NCI-H2227 treated with DMSO at 0.1 percent for 48 hours (cell line): Measurements from ENCODE around the gene CCDC170.

Experiments
- DNase-seq: peaks from one replicate; lab custom pipeline; 2025; lab: John Stamatoyannopoulos, UW

CCDC170 gene

DNA sequence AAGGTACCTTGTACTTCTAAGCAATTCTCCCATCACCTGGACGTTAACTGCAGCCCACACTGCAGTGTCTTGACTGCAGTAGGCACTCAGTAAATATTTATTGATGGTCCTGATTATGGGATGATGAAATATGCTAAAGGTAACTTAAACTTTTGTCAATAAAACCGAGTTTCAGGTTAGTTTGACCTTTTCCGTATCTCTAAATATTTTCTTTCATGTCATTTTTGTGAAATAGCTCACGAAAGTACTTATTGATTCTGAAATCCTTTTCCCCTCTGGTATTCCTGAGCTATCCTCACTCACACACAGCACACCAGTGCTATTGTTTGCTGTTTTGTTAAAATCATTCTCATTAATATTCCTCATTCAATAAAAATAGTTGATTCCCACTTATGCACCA, 164.3 kb downstream of the CCDC170 start:
- DNase-seq = no peak

- DNase-seq = no peak
Observed at GRCh38 chr6:151659212-151659611, 165.4 kb downstream of the CCDC170 start.

GRCh38 chr6:151661509-151661908, 167.7 kb downstream of the CCDC170 start:
- DNase-seq = no peak

DNA sequence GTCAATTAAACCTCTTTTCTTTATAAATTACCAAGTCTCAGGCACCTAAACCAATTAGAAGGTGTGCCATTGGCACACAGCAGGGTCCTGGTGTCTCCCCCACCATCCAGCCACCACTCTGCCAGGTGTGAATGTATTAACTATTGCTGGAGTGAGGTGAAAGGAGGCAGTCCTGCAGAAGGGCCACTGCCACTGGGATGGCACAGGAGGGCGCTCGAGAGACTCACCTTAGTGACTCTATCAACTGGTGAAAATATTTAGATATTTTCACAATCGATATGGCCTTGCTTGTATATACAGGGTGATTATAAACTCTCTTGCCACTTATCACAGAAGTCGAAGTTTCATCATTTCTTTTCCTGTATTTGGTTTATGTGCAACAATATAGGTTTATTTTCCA, 168.1 kb downstream of the CCDC170 start:
- no peak for DNase-seq

- no peak for DNase-seq
Observed at GRCh38 chr6:151663559-151663958, 169.7 kb downstream of the CCDC170 start.

- DNase-seq = no peak
Observed at GRCh38 chr6:151664390-151664789, 170.6 kb downstream of the CCDC170 start.

- DNase-seq = no peak
Observed at GRCh38 chr6:151665329-151665728, 171.5 kb downstream of the CCDC170 start.

- DNase-seq = no peak
Observed at GRCh38 chr6:151666526-151666925, 172.7 kb downstream of the CCDC170 start.

GRCh38 chr6:151669208-151669560, 175.4 kb downstream of the CCDC170 start:
- no peak for DNase-seq

DNA sequence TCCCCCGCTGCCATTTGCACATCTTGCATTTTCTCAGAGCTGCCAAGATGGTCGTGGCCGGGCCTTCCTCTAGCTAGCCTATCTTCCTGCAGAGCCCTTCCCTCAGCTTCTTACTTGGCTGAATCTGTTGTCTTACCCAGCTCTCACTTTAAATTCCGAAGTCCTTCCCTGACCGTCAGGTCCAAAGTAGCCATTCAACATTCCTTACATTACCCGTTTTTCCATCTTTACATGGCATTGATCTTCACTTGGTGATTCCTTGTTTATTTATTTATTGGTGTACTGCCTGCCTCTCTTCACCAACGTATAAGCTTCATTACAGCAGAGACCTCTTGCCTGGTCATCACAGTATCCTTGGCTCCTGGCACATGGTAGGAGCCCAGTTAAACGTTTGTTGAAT, 176.3 kb downstream of the CCDC170 start:
- DNase-seq = no peak
